GM04504 (cell line): ENCODE results near the gene ZNF79.
"Not testable (repeated sequence)": the region's sequence is repeated elsewhere in the genome, so short reads cannot be mapped to it uniquely, and the experiment has no call there.

Source experiments
- DNase-seq: peaks from one replicate; pipeline ENCODE4 v3.0.0-alpha.2; 2012; ENCODE audit warnings: low read depth

Gene ZNF79

DNA sequence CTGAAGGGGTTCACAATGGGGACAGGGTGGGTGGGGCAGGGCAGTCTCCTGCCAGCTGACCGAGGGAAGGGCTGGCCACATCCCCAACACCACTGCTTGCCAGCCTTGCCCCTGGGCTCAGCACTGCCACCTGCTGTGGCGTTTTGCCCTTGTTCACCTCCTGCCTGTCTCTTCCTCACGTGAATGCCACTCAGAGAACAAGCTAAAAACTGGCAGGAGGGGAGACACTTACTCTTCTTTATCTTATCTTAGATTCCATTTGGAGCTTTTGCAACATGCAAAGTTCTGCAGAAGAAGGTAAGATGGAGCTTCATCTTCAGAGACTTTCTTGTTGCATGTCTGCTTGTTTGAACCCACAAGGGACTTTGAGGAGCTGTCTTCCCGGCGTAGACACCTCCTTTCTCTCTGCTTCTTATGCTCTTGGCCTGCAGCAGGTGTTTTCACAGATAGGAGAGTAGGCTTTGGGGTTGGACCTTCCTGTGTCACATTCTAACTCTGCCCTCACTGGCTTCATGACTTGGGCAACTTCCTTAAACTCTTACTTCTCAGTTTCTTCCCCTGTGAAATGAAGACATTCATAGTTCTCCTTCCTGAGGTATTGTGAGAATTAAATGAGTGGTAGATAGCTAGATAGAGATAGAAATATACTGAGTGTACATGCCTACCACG is 31.3 kb downstream of the ZNF79 start:
- DNase-seq, result no peak

DNA sequence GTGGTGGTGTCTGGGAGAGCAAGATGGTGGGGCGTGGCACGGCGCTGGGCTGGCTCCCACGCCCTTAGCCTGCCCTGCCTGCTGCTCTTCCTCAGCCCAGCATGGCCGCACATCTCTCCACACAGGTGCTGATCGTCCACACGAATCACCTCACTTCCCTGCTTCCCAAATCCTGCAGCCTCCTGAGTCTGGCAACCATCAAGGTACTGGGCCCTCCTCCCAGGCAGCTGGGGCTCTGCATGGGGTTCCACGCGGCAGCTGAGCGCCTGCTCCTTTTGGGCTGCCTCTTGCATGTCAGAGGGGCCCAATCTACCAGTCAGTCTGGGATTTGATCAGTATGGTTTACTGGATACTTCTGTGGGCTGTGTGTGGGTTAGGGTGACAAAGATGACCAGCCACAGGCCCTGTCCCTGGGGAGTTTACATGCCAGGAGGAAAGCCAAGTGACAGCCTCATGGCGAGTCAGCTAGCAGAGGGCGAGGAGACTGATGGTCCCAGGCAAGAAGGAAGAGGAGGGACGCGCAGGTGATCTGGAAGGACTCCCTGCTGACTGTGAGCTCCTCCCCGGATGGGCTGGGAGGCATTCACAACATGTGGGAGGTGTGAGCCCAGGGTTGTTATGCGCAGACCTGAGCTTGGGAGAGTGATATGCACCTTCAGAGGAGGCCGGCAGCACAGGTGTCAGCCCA is 33.2 kb downstream of the ZNF79 start:
- no peak for DNase-seq

DNA sequence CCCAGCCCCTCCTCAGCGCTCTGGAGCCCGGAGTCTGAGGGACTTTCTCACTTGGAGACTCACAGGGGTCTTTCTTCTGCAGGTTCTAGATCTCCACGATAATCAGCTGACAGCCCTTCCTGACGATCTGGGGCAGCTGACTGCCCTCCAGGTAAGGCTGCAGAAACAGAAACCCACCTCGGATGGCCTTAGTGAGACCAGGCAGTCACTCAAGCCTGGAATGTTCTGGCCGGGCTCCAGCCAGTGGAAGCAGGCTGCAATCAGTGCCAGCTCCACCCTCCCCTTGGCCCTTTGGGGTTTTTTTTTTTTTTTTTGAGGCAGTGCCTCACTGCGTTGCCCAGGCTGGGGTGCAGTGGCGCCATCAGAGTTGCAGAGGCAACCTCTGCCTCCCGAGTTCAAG is 34.7 kb downstream of the ZNF79 start:
- DNase-seq, result no peak

DNA sequence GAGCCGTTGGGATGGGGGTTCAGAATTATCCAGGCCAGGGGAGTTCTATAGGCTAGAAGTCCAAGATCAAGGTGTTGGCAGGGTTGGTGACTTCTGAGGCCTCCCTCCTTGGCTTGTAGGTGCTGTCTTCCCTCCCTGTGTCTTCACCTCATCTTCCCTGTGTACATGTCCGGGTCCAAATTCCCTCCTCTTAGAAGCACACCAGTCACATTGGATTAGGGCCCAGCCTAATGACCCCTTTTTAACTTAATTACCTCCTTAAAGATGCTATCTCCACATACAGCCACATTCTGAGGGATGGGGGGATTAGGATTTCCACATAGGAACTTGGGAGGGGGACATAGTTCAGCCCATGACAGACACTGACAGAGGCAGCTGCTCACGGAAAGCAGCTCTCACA is 39.2 kb downstream of the ZNF79 start:
- DNase-seq, result no peak

DNA sequence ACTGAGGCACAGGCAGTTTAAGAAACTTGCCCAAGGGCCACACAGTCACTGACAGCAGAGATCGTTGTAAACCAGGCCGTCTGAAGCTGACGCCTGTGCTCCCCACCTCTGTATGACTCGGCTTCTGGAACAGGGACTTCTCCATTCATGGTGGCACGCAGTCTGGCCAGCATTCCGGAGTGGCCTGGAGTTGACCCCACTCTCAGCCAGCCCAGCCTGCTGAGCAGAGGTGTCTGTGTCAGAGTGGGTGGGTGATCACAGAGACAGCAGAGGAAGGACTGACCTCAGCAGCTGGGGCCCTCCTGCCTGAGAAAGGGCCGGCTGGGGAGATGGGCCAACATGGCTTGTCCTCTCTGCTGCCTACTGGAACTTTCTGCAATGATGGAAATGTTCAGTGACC is 39.7 kb downstream of the ZNF79 start:
- no peak for DNase-seq

DNA sequence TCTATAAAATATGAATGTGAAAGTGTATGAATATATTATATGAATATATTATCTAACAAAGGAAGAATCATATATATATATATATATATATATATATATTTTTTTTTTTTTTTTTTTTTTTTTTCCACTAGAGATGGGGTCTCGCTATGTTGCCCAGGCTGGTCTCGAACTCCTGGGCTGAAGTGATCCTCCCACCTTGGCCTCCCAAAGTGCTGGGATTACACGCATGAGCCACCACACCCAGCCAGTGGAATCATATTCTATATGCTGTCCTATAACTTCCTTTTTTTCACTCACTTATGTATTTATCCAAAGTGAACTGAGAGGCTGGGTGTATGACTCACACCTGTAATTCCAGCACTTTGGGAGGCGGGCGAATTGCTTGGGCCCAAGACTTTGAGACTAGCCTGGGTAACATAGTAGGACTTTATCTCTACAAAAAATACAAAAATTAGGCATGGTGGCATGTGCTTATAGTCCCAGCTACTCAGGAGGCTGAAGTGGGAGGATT is 42.3 kb downstream of the ZNF79 start:
- DNase-seq, result not testable (repeated sequence)

DNA sequence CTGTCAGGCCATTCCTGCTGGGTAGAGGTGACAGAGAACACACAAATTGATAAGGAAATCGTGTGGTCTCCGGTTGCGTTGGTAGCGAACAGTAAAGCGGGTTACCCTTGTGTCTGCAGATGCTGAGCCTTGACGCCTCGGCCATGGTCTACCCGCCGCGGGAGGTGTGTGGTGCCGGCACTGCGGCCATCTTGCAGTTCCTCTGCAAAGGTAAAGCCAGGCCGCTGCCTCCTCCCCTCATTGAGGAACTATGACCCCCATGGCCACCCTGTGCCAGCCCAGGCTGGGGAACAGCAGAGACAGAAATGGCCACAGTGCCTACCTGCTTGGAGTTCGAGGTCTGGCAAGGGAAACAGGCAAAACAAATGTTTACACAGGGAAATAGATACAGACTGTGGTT is 43.4 kb downstream of the ZNF79 start:
- no peak for DNase-seq

DNA sequence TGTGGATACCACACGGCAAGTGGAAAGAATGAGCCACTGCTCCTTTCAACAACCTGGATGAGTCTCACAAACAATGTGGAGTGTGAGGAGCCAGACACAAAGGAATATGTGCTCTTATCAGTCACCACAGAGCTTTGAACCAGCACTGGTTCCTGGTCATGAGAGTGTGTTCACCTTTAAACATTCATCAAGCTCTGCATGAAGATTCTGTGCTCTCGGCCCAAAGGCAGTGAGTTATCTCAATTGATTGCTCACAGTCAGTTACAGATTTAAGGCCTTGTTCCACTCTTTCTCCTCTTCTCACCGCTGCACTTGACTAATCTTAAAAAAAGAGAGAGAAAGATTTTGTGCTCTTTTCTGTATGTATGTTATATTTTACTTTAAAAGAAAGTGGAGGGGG is 46.5 kb downstream of the ZNF79 start:
- DNase-seq, result no peak

DNA sequence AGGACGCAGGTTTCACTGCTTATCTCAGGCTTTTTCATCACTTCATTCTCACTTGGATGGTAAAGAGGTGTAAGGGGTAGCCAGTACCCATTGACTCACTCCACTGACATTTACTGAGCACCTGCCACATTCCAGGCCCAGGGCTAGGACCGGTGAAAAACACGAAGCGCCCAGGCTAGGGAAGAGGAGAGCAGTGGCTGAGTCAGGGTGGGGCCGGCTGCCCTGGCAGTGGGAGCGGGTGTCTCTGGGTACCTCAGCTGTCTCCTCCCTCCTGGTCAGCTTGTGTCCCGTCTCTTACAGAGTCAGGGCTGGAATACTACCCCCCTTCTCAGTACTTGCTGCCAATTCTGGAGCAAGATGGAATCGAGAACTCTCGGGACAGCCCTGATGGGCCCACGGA is 49.3 kb downstream of the ZNF79 start:
- DNase-seq, result no peak

DNA sequence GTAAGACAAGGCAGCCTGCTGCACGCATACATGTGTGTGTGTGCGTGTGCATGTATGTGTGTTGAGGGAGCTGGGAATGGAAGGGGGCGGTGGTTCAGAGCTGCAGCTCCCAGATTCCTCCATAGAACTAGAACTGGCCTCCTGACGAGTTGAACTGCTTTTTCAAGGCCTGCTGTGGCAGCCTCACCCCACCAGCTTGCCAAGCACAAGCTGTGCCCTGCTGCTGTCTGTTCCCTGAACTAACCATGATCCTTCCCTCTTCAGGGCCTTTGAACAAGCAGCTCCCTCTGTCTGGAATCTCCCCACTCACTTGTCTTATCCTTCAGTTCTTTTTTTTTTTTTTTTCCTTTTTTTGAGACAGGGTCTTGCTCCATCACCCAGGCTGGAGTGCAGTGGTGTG is 49.8 kb downstream of the ZNF79 start:
- DNase-seq, result no peak

DNA sequence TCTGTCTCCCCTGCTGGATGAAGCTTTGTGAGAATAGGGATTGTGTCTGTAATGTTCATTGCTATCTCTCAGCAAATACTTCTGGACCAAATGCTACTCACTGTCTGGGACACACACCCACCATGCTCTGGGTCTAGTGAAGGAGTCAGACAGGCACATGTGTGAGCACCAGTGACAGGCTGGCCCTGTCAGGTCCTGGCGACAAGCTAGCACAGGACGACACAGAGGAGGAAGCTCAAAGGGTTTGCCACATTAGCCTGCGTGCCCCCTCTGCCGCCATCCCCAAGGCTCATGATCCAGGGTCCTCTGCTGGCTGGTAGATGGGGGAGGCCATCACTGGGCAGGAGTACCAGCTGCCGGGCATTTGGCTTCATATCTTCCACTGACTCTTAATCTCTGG is 50.4 kb downstream of the ZNF79 start:
- DNase-seq, result no peak

DNA sequence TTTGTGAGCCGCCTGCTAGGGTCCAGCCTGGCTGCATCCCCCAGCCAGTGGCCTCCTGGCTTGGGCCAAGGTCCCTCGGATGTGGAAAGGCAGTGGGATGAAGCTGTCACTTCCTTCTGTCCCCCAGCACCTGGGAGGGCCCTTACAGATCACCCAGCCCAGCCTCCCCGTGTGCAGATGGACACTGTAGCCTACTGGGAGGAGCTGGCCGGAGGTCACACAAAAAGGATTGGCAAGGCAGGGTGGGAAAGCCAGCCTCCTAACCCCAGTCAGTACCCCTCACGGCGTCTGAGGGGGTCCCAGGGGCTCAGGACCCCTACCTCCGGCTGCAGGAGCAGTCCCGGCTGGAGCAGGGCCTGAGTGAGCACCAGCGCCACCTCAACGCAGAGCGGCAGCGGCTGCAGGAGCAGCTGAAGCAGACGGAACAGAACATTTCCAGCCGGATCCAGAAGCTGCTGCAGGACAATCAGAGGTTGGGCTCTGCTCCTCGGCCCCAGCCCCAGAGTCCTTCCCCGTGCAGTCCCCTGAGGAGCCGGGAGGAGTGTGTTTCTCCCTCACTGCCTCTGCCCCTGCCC is 55.4 kb downstream of the ZNF79 start:
- DNase-seq, result no peak

DNA sequence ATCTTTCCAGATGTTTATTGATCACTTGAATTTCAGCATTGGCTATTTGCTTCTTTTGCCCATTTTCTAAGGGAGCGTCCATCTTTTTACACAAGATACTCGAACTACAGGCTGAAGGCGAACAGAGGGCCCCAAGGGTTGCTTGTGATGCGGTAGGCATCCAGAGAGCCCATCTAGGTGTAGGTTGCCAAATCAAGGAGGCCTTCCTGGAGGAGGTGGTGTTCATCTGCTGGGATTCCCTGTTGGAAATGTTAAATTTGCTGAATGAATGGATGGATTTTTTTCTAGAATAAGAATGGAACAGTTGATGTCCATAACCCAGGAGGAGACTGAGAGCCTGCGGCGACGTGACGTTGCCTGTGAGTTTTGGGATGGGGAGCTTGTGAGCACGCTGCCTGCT is 58.5 kb downstream of the ZNF79 start:
- no peak for DNase-seq

DNA sequence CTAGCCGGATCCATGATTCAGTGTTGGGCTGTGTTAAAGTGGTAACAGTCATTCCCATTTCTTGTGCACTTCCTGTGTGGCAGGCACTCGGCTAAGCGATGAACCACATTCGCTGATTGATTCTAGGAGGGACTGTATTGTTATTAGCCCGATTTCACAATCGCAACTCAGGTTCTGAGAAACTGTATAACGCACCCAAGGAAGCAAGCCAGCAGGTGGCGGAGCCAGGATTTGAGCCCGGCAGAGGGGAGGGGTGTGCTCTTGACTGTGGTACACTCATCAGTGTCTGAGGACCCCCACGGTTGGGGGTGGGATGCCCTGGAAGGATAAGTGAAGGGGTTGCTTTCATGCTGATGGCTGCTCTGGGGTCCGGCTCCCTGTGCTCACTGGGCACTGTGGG is 61.8 kb downstream of the ZNF79 start:
- DNase-seq, result no peak

DNA sequence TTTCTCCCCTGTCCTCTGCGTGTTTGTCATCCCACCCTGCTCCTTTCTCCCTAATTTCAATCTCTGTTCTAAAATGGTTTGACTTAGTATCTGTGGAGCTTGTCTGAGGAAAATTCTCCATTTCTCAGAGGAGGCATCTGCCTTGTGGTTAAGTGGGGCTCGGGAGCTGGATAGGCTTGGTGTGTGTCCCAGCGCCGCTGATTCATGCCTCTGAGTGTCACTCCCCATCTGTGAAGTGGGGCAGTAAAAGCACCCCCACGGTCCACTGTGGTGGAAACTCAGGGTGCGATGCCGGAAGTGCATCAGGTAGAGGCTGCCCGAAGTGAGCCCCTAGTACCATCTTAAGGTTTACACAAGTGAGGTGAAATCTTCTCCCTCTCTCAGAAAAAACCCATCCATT is 64.8 kb downstream of the ZNF79 start:
- DNase-seq, result no peak

DNA sequence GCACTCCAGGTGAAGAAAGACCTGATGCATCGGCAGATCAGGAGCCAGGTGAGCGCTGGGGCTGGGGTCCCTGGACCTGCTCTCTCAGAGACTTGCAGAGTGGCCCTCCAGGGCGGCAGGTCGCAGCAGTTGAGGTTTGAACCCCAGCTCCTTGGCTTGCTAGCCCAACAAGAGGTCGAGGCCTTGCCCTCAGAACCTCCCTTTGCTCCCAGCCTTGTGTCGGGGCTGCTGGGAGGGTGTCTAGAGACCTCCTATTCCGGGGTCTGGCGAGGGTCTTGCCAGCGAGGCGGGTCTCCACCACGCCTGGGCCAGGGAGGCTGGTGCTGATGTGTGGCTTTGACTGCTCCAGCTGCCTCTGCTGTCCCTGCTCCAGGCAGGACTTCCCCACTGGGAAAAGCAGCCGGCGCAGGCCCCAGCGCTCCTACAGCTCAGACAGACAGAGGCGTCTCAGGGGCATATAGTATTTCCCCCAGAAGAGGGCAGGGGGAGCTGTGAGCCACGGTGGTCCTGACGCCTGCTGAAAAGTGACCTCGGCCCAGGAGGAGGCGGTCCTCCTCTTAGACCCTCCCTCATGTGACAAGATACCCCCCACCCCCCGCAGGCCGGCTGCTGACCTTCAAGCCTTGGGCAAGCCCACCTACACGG is 65.4 kb downstream of the ZNF79 start:
- no peak for DNase-seq

DNA sequence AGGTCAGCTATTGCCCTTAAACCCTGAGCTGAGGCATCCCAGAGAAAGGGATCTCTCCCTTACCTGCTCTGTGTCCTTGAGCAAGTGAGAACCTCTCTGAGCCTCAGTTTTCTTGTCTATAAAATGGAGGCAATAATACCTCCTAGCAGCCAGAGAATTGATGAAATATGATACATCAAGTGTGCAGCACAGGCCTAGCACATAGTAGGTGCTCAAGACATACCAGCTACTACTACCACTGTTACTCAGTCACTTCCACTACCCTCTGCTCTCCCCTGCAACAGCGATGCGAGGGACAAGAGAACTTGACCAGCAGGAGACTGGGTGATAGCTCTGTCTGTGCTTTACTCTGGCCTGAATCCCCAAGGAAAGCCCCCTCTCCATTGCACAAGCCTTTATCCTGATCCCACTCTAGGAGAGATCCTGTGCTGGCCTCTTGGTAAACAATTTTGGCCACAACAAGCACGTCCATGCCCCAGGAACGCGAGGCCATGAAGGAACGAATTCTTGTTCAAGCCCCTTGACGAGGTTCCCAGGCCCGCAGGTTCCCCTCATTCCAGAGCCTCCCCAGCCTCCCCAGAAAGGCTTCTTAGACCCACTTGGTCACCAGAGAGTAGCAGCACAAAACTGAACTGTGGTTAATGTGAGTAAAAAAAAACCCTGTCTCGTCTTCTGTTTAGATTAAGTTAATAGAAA is 66.5 kb downstream of the ZNF79 start:
- no peak for DNase-seq

DNA sequence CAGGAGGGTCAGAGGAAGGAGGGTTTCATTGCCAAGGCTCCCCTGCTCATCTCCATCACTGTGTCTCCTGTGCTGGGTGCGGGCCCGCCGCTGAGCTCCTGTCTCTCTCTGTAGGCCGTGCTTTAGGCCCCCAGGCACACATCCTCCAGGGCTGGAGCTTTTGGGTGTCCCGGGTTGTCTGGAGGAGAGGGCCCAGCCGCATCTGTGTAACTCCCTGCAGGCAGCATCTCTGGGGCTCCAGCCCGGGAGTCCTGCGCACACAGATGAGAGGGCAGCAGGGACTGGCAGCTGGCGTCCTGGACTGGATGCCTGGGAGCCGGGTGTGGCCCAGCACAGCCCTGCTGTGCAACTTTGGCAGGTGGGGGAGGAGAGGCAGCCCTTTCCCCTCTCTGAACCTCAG is 67.3 kb downstream of the ZNF79 start:
- DNase-seq, result no peak

DNA sequence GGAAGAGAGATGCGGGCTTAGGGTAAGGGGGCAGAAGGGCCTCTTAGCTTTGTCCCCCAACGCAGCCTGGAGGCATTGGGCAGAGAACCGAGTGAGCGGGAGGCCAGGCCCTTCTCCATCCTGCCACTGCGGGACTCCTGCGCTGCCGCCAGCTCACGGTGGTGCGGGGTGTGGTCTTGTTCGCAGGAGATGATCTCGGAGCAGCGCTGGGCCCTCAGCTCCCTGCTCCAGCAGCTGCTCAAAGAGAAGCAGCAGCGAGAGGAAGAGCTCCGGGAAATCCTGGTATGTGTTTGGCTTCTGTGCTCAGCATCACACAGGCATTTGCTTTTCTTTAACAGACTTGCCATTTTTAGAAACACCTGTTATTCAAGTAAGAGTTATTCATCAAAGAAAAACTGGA is 68.4 kb downstream of the ZNF79 start:
- DNase-seq, result no peak

DNA sequence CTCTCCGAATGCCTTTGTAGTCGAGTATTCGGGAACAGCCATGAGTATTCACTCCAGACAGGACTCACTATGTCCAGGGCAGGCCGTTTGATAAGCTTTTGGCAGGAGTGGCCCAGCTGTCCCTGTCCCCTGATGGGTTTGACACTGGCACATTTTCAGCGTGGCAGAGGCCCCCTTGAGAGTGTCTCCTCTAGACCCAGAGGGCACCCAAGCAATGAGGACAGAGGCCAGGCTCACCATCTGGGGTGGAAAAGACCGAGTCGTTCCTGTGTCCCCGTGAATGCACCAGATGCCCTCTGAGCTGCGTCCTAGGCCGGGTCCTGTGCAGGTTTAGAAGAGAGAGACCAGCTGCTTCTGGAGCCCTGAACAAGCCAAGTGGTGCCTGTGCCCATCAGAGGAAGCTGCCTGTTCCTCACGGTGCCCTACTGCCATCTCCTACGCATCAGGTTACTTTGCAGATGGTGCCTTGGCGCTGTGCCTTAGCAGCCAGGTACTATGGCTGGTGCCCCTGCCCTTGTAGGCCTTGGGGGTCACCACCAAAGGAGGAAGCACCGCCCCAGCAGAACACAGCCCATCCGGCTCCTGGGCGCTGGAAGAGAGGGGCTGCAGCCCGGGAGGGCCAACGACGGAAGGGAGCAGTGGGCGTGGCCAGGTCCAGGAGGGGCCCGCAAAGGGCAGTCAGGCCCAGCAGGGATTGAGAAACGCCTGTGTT is 69.6 kb downstream of the ZNF79 start:
- no peak for DNase-seq

DNA sequence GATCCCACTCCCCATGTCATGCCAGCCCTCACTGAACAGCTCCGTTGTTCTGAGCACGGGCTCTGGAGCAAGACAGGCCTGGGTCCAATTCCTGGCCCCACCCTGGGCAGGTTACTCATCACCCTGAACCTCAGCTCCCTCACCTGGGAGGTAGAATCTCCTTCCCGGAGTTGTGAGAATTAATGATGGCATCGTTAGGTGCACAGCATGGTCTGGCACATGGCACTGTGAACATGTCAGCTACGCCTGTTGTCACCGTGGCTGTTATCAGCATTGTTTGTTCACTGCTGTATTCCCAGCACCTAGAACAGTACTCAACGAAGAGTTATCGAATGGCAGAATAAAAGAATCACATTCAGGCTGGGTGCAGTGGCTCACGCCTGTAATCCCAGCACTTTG is 70.1 kb downstream of the ZNF79 start:
- no peak for DNase-seq
